K562 (cell line): ENCODE results near the gene TLR8. TPM values are rescaled to one million over a fixed set of nuclear protein-coding genes. Genes with fewer than 3 reads are reported as not detected.

Experiments used
- DPF2 ChIP-seq: fragments of 450-650 bp; IDR thresholded peaks from 2 replicates; pipeline ENCODE4 v1.6.1; 2016
- ELF2 ChIP-seq: fragments of 250-450 bp; sonication (Bioruptor Pico); IDR thresholded peaks from 2 replicates; pipeline ENCODE4 v1.5.0; 2021; ENCODE audit warnings: mild to moderate bottlenecking
- GATAD2B ChIP-seq: fragments of 450-650 bp; IDR thresholded peaks from 2 replicates; pipeline ENCODE4 v1.6.1; 2017; ENCODE audit warnings: mild to moderate bottlenecking, borderline replicate concordance
- NCOA2 ChIP-seq, 2 experiments: fragments of 450-650 bp; IDR thresholded peaks; 2 replicates each; pipeline ENCODE4 v1.6.1; 2018; ENCODE audit warnings: mild to moderate bottlenecking in 2 of 2, moderate library complexity in 1 of 2; ENCODE audit not compliant: partially characterized antibody in 2 of 2
- PTTG1 ChIP-seq: fragments of 450-650 bp; IDR thresholded peaks from 2 replicates; pipeline ENCODE4 v1.6.1; 2016; ENCODE audit warnings: low read depth, mild to moderate bottlenecking, missing genetic modification characterization, missing compliant biosample characterization
- SMAD3 ChIP-seq: fragments of 450-650 bp; formaldehyde crosslinking; conservative IDR thresholded peaks from 2 replicates; pipeline ENCODE4 v1.4.0; 2020; ENCODE audit warnings: mild to moderate bottlenecking
- SREBF1 ChIP-seq: fragments of 150-350 bp; IDR thresholded peaks from 2 replicates; pipeline ENCODE4 v1.6.1; 2014; ENCODE audit warnings: antibody characterized with exemption, low read depth, low read length, borderline replicate concordance
- ZFP30 ChIP-seq: fragments of 250-450 bp; sonication (Bioruptor Pico); IDR thresholded peaks from 2 replicates; pipeline ENCODE4 v1.8.0; 2022; ENCODE audit warnings: moderate library complexity, mild to moderate bottlenecking, inconsistent platforms, borderline replicate concordance
- polyA plus RNA-seq, 8 experiments: library from polyadenylated mRNA; depleted of rRNA in 4 of 8; stranded (reverse) in 5 of 8; unstranded in 3 of 8; fragments of >200 nt; fragmentation: Nextera tagmentation in 2 of 8; fragmentation: Illumina TruSeq in 1 of 8; extraction: Ambion mirVana in 2 of 8; extraction: Trizol in 1 of 8; gene quantifications; 2 replicates each; pipeline versions ENCODE4 v1.2.1 to v1.2.3, GENCODE V29; 2011 to 2014; ENCODE audit warnings: inconsistent platforms in 1 of 8, missing spikeins in 1 of 8
- total RNA-seq, 7 experiments: library from RNA; depleted of rRNA in 6 of 7; stranded (reverse); fragments of >200 nt in 6 of 7; fragmentation: Illumina TruSeq in 2 of 7; extraction: Trizol in 2 of 7; gene quantifications; 2 replicates each; pipeline versions ENCODE4 v1.2.1 to v1.2.3, GENCODE V29; 2011 to 2021; ENCODE audit warnings: low replicate concordance in 1 of 7
- TF ChIP-seq, protein P1 (sequence below): sonication (generic); IDR thresholded peaks from 2 replicates; pipeline ENCODE4 v1.6.1; 2016
- TF ChIP-seq, protein P2 (sequence below): sonication (generic); formaldehyde crosslinking; IDR thresholded peaks from 2 replicates; pipeline ENCODE4 v1.8.0; 2023; ENCODE audit warnings: missing genetic modification reagents, mild to moderate bottlenecking, borderline replicate concordance
- TF ChIP-seq, protein P3 (sequence below): fragments of 250-450 bp; sonication (Bioruptor Pico); IDR thresholded peaks from 2 replicates; pipeline ENCODE4 v1.9.0; 2021; ENCODE audit warnings: mild to moderate bottlenecking, inconsistent platforms
- TF ChIP-seq, protein P4 (sequence below): fragments of 450-650 bp; formaldehyde crosslinking; conservative IDR thresholded peaks from 2 replicates; pipeline ENCODE4 v1.4.0; 2022; ENCODE audit warnings: mild to moderate bottlenecking, missing genetic modification characterization

The TLR8 gene
- total and polyA plus RNA-seq, 9 of the 15 experiments (the other 6 are each of a cell fraction or from before 2014, with no cell fraction given): not detected

DNA sequence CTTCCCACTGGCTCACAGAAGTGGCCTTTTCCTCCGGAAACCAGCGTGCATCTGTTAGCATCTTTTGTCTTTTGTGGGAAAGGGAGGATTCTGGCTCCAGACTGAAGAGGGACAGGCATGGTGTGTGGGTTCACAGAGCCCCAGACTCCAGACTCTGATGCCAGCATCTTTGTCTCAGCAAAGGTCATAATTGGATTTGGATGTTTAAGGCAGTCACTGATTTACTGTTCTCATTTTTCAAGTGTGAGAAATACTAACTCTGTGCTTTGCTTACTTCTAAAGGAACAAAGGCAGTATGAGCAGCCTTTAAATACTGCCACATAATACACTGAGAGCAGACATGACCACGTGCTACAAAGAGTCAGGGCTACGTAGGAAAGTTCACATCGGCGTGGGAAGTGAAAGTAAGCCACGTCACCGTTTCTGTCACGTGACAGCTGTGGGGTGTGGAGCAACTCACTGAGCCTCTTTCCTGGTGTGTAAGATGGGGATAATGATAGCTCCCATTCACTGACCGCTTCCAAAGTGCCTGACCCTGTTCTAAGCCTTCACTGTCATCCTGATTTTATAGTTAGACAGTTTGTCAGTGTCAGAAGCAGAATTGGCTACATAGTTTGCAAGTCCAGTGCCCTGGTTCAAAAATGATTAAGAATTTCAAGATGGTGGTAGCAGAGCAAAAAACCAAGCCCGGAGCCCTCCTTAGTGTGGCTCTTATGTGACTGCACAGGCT is 43.7 kb downstream of the TLR8 start (continued):
- TF ChIP-seq, protein P1, sequence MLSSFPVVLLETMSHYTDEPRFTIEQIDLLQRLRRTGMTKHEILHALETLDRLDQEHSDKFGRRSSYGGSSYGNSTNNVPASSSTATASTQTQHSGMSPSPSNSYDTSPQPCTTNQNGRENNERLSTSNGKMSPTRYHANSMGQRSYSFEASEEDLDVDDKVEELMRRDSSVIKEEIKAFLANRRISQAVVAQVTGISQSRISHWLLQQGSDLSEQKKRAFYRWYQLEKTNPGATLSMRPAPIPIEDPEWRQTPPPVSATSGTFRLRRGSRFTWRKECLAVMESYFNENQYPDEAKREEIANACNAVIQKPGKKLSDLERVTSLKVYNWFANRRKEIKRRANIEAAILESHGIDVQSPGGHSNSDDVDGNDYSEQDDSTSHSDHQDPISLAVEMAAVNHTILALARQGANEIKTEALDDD: no peak
- TF ChIP-seq GATAD2B: no peak
- TF ChIP-seq, protein P2, sequence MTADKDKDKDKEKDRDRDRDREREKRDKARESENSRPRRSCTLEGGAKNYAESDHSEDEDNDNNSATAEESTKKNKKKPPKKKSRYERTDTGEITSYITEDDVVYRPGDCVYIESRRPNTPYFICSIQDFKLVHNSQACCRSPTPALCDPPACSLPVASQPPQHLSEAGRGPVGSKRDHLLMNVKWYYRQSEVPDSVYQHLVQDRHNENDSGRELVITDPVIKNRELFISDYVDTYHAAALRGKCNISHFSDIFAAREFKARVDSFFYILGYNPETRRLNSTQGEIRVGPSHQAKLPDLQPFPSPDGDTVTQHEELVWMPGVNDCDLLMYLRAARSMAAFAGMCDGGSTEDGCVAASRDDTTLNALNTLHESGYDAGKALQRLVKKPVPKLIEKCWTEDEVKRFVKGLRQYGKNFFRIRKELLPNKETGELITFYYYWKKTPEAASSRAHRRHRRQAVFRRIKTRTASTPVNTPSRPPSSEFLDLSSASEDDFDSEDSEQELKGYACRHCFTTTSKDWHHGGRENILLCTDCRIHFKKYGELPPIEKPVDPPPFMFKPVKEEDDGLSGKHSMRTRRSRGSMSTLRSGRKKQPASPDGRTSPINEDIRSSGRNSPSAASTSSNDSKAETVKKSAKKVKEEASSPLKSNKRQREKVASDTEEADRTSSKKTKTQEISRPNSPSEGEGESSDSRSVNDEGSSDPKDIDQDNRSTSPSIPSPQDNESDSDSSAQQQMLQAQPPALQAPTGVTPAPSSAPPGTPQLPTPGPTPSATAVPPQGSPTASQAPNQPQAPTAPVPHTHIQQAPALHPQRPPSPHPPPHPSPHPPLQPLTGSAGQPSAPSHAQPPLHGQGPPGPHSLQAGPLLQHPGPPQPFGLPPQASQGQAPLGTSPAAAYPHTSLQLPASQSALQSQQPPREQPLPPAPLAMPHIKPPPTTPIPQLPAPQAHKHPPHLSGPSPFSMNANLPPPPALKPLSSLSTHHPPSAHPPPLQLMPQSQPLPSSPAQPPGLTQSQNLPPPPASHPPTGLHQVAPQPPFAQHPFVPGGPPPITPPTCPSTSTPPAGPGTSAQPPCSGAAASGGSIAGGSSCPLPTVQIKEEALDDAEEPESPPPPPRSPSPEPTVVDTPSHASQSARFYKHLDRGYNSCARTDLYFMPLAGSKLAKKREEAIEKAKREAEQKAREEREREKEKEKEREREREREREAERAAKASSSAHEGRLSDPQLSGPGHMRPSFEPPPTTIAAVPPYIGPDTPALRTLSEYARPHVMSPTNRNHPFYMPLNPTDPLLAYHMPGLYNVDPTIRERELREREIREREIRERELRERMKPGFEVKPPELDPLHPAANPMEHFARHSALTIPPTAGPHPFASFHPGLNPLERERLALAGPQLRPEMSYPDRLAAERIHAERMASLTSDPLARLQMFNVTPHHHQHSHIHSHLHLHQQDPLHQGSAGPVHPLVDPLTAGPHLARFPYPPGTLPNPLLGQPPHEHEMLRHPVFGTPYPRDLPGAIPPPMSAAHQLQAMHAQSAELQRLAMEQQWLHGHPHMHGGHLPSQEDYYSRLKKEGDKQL (CRISPR knock-in tag): no peak
- TF ChIP-seq ELF2 (CRISPR knock-in tag): no peak
- TF ChIP-seq, protein P3, sequence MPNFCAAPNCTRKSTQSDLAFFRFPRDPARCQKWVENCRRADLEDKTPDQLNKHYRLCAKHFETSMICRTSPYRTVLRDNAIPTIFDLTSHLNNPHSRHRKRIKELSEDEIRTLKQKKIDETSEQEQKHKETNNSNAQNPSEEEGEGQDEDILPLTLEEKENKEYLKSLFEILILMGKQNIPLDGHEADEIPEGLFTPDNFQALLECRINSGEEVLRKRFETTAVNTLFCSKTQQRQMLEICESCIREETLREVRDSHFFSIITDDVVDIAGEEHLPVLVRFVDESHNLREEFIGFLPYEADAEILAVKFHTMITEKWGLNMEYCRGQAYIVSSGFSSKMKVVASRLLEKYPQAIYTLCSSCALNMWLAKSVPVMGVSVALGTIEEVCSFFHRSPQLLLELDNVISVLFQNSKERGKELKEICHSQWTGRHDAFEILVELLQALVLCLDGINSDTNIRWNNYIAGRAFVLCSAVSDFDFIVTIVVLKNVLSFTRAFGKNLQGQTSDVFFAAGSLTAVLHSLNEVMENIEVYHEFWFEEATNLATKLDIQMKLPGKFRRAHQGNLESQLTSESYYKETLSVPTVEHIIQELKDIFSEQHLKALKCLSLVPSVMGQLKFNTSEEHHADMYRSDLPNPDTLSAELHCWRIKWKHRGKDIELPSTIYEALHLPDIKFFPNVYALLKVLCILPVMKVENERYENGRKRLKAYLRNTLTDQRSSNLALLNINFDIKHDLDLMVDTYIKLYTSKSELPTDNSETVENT (CRISPR knock-in tag): no peak
- TF ChIP-seq ZFP30 (CRISPR knock-in tag): no peak
- TF ChIP-seq PTTG1 (tag): no peak
- TF ChIP-seq, protein P4, sequence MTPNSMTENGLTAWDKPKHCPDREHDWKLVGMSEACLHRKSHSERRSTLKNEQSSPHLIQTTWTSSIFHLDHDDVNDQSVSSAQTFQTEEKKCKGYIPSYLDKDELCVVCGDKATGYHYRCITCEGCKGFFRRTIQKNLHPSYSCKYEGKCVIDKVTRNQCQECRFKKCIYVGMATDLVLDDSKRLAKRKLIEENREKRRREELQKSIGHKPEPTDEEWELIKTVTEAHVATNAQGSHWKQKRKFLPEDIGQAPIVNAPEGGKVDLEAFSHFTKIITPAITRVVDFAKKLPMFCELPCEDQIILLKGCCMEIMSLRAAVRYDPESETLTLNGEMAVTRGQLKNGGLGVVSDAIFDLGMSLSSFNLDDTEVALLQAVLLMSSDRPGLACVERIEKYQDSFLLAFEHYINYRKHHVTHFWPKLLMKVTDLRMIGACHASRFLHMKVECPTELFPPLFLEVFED (CRISPR knock-in tag): no peak
- TF ChIP-seq DPF2: 0 out of 2 replicates have a peak, but pooled peaks have one; percentile 21
- TF ChIP-seq SMAD3 (CRISPR knock-in tag): no peak
- TF ChIP-seq SREBF1: no peak
- TF ChIP-seq NCOA2 (IDR thresholded peaks at IDR 0.05; ENCODE audit: partially characterized antibody in 2 of 2): no peak
